Testis (tissue), 5 donors: Measurements from ENCODE around the gene FKBP7. TPM values are rescaled to one million over a fixed set of nuclear protein-coding genes. Genes with fewer than 3 reads are reported as not detected.
"Not testable (repeated sequence)": the region's sequence is repeated elsewhere in the genome, so short reads cannot be mapped to it uniquely, and the experiment has no call there.

Experiments used
- DNase-seq: peaks from one replicate; pipeline ENCODE4 v3.0.0-alpha.2; 2019
- H3K27ac ChIP-seq, 2 donors: fragments of 200-600 bp; sonication (generic); one replicate each; pipeline ENCODE4 v1.5.1; 2019
- H3K27me3 ChIP-seq: fragments of 200-600 bp; sonication (generic); one replicate; pipeline ENCODE4 v1.5.1; 2019
- H3K36me3 ChIP-seq: fragments of 200-600 bp; sonication (generic); one replicate; pipeline ENCODE4 v1.5.1; 2017; ENCODE audit warnings: low read depth; ENCODE audit errors: missing control alignments
- H3K4me1 ChIP-seq: fragments of 200-600 bp; sonication (generic); one replicate; pipeline ENCODE4 v1.5.1; 2019
- H3K4me3 ChIP-seq, 2 donors: fragments of 200-600 bp; sonication (generic); one replicate each; pipeline ENCODE4 v1.5.1; 2017 to 2019
- H3K9me3 ChIP-seq: fragments of 200-600 bp; sonication (generic); one replicate; pipeline ENCODE4 v1.5.1; 2017
- POLR2A ChIP-seq: fragments of 450-650 bp; IDR thresholded peaks from one replicate; pipeline ENCODE4 v1.6.1; 2017; ENCODE audit warnings: antibody characterized with exemption, mild to moderate bottlenecking, moderate library complexity
- WGBS, 2 donors: methylation state at CpG; one replicate each; pipeline ENCODE4 v1.1.5; 2018; 5-methylcytosine and 5-hydroxymethylcytosine counted together
- intact Hi-C: fragments of 100-400 bp; cut with DNase I; formaldehyde crosslinking; loops from one replicate; pipeline ENCODE4 v1.15.1; 2023; ENCODE audit warnings: low total_unique reads
- long read RNA-seq, 2 donors: transcript quantifications; one replicate each; lab custom pipeline, GENCODE V29; 2026
- polyA plus RNA-seq: library from polyadenylated mRNA; stranded (reverse); fragments of 350-450 nt; fragmentation: Illumina TruSeq; extraction: RNeasy Lipid Tissue Mini Kit (QIAGEN cat#74804); gene quantifications from one replicate; pipeline ENCODE4 v1.2.3, GENCODE V29; 2014; ENCODE audit warnings: low read depth, low replicate concordance; ENCODE audit not compliant: insufficient read depth
- total RNA-seq, 2 donors: library from RNA; depleted of rRNA; stranded (reverse); fragments of >200 nt; gene quantifications; one replicate each; pipeline ENCODE4 v1.2.3, GENCODE V29; 2016
- TF ChIP-seq, protein P1 (sequence below), 3 experiments: fragments of 450-650 bp in 2 of 3; fragments of 200-600 bp in 1 of 3; sonication (generic) in 1 of 3; IDR thresholded peaks; one replicate each; pipeline ENCODE4 v1.5.1; 2016 to 2019; ENCODE audit warnings: antibody characterized with exemption in 3 of 3, mild to moderate bottlenecking in 2 of 3, moderate library complexity in 1 of 3

The FKBP7 gene, protein sequence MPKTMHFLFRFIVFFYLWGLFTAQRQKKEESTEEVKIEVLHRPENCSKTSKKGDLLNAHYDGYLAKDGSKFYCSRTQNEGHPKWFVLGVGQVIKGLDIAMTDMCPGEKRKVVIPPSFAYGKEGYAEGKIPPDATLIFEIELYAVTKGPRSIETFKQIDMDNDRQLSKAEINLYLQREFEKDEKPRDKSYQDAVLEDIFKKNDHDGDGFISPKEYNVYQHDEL
- 10 to 100 TPM; 10.1 to 25.6 TPM for total RNA-seq
- polyA plus RNA-seq, result 27.4 TPM
- long read RNA-seq, donor 1, transcript FKBP7-205 (4 exons, 666 nt), result minor isoform, 7 of 30 reads
- long read RNA-seq, donor 1, transcript FKBP7-204 (4 exons, 2,834 nt), result major isoform, 21 of 30 reads
- long read RNA-seq, donor 1, partial matches to known transcripts, result 0 of 30 reads
- long read RNA-seq, donor 1, other reads (novel, unspliced or antisense), result 0 of 30 reads
- long read RNA-seq, donor 2, transcript FKBP7-204 (4 exons, 2,834 nt), result major isoform, 14 of 22 reads
- long read RNA-seq, donor 2, partial matches to known transcripts, result 0 of 22 reads
- long read RNA-seq, donor 2, other reads (novel, unspliced or antisense), result 0 of 22 reads

DNA sequence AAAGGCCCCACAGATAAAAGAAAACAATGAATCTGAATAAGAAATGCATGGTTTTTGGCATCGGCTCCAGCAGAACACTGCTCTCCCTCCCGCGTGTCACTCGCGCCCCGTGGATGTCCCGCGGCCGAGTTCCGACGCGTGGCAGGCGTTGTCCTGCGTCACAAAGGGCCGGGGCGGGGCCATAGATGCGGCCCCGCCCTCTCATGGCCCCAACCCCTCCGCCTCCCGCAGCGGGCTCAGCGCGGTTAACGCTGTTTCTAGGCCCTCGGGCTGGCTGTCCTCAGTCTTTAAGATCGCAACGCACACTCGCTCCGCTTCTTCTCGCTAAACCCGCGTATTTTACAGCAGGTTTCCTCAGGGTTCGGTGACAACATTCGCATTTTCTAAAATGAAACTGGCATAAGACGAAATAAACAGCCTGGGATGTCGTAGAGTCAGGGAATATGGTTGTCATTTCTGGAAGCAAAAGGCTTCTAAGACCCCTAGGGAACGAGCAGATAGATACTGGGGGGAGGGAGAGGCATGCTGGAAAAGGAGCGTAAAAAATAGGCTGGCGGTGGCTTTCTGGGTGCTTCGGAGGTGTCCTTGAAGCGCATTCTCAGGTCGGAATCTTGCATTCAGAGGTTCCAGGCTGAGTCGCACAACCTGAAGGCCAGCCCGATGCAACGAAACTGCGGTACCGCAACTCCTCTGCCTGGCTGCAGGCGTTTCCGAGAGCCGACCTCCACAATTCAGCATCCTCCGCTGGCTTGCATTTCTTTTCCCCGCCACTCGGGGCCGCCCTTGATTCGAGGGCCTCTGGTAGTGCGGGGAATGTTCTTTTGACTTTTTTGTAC lies at the start of gene FKBP7:
TSS of gene FKBP7 (minus strand) at position 162 of the 836 bp plus-strand sequence. CDS start at position 61, 101 bp downstream.
- H3K9me3 ChIP-seq, result no peaks in the 10 kb centered on the region
- peak within 1 kb of the TSS; percentile 96 to 97 for H3K27ac ChIP-seq
- TF ChIP-seq POLR2A, result peak; percentile 69
- TF ChIP-seq, protein P1, sequence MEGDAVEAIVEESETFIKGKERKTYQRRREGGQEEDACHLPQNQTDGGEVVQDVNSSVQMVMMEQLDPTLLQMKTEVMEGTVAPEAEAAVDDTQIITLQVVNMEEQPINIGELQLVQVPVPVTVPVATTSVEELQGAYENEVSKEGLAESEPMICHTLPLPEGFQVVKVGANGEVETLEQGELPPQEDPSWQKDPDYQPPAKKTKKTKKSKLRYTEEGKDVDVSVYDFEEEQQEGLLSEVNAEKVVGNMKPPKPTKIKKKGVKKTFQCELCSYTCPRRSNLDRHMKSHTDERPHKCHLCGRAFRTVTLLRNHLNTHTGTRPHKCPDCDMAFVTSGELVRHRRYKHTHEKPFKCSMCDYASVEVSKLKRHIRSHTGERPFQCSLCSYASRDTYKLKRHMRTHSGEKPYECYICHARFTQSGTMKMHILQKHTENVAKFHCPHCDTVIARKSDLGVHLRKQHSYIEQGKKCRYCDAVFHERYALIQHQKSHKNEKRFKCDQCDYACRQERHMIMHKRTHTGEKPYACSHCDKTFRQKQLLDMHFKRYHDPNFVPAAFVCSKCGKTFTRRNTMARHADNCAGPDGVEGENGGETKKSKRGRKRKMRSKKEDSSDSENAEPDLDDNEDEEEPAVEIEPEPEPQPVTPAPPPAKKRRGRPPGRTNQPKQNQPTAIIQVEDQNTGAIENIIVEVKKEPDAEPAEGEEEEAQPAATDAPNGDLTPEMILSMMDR (IDR thresholded peaks at IDR 0.05), result peak; percentile 38 to 73 (median 50)
- 1 to 2% methylated on average over 56 of the region's 56 CpGs for WGBS, 2 donors
- peaks cover 24% of the 10 kb centered on the region for H3K4me1 ChIP-seq
- intact Hi-C loops, result no loop called here
- H3K36me3 ChIP-seq, result no peaks in the 10 kb centered on the region
- DNase-seq, result peak; percentile 94
- no peaks in the 10 kb centered on the region for H3K27me3 ChIP-seq
- H3K4me3 ChIP-seq, result peak within 1 kb of the TSS; percentile 77 to 80

DNA sequence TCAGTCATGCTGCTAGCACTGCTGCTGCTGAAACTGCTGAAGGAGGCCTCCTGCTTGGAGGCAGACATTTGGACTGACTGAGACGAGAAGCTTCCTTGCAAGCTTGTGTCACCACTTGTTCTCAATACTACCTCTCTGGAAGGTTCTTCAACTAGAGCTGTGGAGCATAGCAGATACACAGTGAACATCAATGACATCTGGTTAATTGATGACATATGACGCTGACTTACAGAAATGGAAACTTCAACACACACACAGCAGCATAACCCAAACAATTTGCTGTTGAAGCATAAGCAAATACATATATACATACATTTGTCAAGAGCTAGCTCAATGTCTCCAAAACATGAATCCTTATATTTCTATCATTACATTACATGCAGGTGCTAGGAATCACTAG lies 49.2 kb upstream of the FKBP7 start:
- Histone ChIP-seq H3K4me3 (no peak overlapping the region), H3K36me3 (no peaks in the 10 kb centered on the region), H3K27ac (no peak overlapping the region), H3K9me3 (no peaks in the 10 kb centered on the region), H3K27me3 (no peaks in the 10 kb centered on the region), H3K4me1 (peaks cover 9% of the 10 kb centered on the region)
- no peak for DNase-seq
- intact Hi-C loops, result no loop called here
- 86 to 87% methylated on average over 2 of the region's 2 CpGs for WGBS, 2 donors
- TF ChIP-seq, protein P1 (IDR thresholded peaks at IDR 0.05), result no peak
- no peak for TF ChIP-seq POLR2A

DNA sequence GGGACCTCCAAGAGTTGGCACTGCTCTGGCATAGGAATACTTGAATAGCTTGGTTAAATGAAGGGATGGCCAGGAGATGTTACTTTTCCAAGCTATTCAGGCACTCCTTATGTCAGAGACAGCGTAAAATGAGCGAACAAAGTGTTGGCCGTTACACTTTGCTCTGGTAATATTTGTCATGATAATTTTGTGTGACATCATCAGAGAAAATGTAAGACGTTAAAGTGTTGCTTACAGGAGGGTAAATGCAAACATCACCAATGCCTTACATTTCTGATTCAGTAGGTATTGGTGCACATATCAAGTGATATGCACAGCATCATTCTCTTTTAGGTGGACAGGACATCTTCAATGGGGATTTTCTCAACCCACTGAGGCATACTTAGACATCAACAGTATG lies 47.9 kb upstream of the FKBP7 start:
- intact Hi-C loops, result no loop called here
- no peak for DNase-seq
- TF ChIP-seq POLR2A, result no peak
- TF ChIP-seq, protein P1 (IDR thresholded peaks at IDR 0.05), result no peak
- Histone ChIP-seq H3K27me3 (no peaks in the 10 kb centered on the region), H3K4me1 (peaks cover 9% of the 10 kb centered on the region), H3K4me3 (no peak overlapping the region), H3K27ac (no peak overlapping the region), H3K36me3 (no peaks in the 10 kb centered on the region), H3K9me3 (no peaks in the 10 kb centered on the region)
- WGBS, 2 donors, result 96 to 97% methylated on average over 4 of the region's 4 CpGs

DNA sequence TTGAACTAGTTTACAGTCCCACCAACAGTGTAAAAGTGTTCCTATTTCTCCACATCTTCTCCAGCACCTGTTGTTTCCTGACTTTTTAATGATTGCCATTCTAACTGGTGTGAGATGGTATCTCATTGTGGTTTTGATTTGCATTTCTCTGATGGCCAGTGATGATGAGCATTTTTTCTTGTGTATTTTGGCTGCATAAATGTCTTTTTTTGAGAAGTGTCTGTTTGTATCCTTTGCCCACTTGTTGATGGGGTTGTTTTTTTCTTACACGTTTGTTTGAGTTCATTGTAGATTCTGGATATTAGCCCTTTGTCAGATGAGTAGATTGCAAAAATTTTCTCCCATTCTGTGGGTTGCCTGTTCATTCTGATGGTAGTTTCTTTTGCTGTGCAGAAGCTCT lies 47.1 kb upstream of the FKBP7 start:
- WGBS, 2 donors, result 79 to 86% methylated on average over 1 of the region's 1 CpG
- H3K9me3 ChIP-seq, H3K27me3 ChIP-seq, H3K27ac ChIP-seq, H3K4me3 ChIP-seq, intact Hi-C loops, H3K4me1 ChIP-seq, DNase-seq, H3K36me3 ChIP-seq: not testable (repeated sequence)

DNA sequence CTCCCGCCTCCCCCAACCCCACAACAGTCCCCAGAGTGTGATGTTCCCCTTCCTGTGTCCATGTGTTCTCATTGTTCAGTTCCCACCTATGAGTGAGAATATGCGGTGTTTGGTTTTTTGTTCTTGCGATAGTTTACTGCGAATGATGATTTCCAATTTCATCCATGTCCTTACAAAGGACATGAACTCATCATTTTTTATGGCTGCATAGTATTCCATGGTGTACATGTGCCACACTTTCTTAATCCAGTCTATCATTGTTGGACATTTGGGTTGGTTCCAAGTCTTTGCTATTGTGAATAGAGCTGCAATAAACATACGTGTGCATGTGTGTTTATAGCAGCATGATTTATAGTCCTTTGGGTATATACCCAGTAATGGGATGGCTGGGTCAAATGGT lies 46.6 kb upstream of the FKBP7 start:
- DNase-seq, H3K4me3 ChIP-seq, intact Hi-C loops, H3K4me1 ChIP-seq, H3K36me3 ChIP-seq, H3K27ac ChIP-seq, H3K9me3 ChIP-seq, H3K27me3 ChIP-seq: not testable (repeated sequence)
- 85 to 100% methylated on average over 5 of the region's 5 CpGs for WGBS, 2 donors
